Measurements from ENCODE around the gene NEURL3. TPM values are rescaled to one million over a fixed set of nuclear protein-coding genes. Genes with fewer than 3 reads are reported as not detected.

Gene NEURL3
- total and polyA plus RNA-seq, 2 donors (not counting 3 experiments of a cell fraction or from before 2014, with no cell fraction given), result not detected

DNA sequence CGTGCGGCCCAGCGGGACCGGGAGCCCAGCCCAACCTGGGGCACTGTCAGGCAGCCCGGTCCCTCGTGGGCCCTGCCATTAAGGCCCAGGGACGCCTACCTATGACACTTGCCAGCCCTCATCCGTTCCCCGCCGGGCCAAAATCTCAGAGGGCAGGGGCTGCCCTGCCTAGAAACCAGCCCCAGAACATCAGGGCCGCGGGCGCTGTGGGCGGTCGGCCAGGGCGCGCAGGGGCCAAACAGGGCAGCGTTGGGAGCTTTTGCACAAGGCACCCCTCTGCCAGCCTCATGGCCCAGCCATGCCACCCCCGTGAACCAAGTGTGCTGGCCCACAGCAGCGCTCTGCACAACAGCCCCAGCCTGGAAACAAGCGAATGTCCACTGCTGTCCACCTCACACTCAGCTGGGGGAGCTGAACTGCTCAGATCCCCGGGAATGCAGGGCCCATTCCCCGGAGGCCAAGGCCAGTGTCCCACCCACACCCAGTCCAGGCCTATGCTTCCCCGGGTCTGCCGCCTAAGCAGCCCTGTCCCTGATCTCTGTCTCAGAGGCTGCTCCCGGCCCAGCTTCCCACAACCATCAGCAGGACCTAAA lies 3.5 kb upstream of the NEURL3 start:
- intact Hi-C loops (cut with micrococcal nuclease) (loop anchor here (1.0 to 10.0 kb wide), 9 partner anchors 20 to 452 kb away; partner anchors contain the start of genes ASTL, SNRNP200 and STARD7), dilution Hi-C loops (cut with MboI; ENCODE audit: extremely low pct_ligation_motif_present, low sequenced_read_pairs) (no loop called here)
- peak overlapping the region; percentile 44 for H2AFZ ChIP-seq (ENCODE audit: low read depth, low read length)
- peaks cover 2 to 3% of the 10 kb centered on the region in 2 experiments for H3K27me3 ChIP-seq (ENCODE audit: control insufficient read depth in 2 of 2, insufficient read depth in 2 of 2, low read length in 2 of 2)
- H3K9me1 ChIP-seq (replicated peaks; ENCODE audit: control insufficient read depth, extremely low read depth, insufficient read depth, low read length), result no peaks in the 10 kb centered on the region
- no peaks in the 10 kb centered on the region for H3K36me3 ChIP-seq (ENCODE audit: control insufficient read depth in 2 of 2, extremely low read depth in 1 of 2, insufficient read depth in 2 of 2, low read length in 2 of 2)
- no peak overlapping the region for H3K4me3 ChIP-seq (replicated peaks in 1 of 3; ENCODE audit: insufficient read depth in 1 of 3, low read depth in 1 of 3, low read length in 3 of 3)
- no peaks in the 10 kb centered on the region for H4K20me1 ChIP-seq (replicated peaks; ENCODE audit: control insufficient read depth, extremely low read depth, insufficient read depth, low read length)
- no peaks in the 10 kb centered on the region for H3K9me3 ChIP-seq (replicated peaks; ENCODE audit: control insufficient read depth, insufficient read depth, low read length)
- no TSS peak for BruUV-seq (replicated peaks)
- H3K9ac ChIP-seq (replicated peaks; ENCODE audit: extremely low read depth, insufficient read depth, low read length), result no peak overlapping the region
- TF ChIP-seq POLR2AphosphoS5 (IDR thresholded peaks at IDR 0.05; ENCODE audit: insufficient read depth, low read depth, low read length), result no peak
- TF ChIP-seq GATA2 (IDR thresholded peaks at IDR 0.05; ENCODE audit: insufficient read depth, insufficient read length, low read depth, low read length), result no peak
- no peak for TF ChIP-seq POLR2A (IDR thresholded peaks at IDR 0.05; ENCODE audit: low read depth, low read length)
- TF ChIP-seq, protein P1, sequence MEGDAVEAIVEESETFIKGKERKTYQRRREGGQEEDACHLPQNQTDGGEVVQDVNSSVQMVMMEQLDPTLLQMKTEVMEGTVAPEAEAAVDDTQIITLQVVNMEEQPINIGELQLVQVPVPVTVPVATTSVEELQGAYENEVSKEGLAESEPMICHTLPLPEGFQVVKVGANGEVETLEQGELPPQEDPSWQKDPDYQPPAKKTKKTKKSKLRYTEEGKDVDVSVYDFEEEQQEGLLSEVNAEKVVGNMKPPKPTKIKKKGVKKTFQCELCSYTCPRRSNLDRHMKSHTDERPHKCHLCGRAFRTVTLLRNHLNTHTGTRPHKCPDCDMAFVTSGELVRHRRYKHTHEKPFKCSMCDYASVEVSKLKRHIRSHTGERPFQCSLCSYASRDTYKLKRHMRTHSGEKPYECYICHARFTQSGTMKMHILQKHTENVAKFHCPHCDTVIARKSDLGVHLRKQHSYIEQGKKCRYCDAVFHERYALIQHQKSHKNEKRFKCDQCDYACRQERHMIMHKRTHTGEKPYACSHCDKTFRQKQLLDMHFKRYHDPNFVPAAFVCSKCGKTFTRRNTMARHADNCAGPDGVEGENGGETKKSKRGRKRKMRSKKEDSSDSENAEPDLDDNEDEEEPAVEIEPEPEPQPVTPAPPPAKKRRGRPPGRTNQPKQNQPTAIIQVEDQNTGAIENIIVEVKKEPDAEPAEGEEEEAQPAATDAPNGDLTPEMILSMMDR (IDR thresholded peaks at IDR 0.05; ENCODE audit: extremely low read depth in 1 of 2, insufficient read depth in 1 of 2, low read depth in 1 of 2, low read length in 2 of 2), result no peak
- TF ChIP-seq EZH2 (IDR thresholded peaks at IDR 0.05; ENCODE audit: borderline replicate concordance, low read depth, low read length, severe bottlenecking), result no peak
- no peak for TF ChIP-seq JUN (IDR thresholded peaks at IDR 0.05; ENCODE audit: borderline replicate concordance, insufficient read depth, insufficient read length, low read depth)
- no peak for TF ChIP-seq FOS (IDR thresholded peaks at IDR 0.05; ENCODE audit: borderline replicate concordance, insufficient read depth, low read length)
- TF ChIP-seq MYC (IDR thresholded peaks at IDR 0.05; ENCODE audit: low read depth, low read length), result no peak
- TF ChIP-seq, protein P2, sequence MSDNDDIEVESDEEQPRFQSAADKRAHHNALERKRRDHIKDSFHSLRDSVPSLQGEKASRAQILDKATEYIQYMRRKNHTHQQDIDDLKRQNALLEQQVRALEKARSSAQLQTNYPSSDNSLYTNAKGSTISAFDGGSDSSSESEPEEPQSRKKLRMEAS (IDR thresholded peaks at IDR 0.05; ENCODE audit: insufficient read depth, insufficient read length), result no peak
- no peaks in the 10 kb centered on the region for H3K4me1 ChIP-seq (ENCODE audit: control insufficient read depth, extremely low read depth, insufficient read depth, low read length)
- no peaks in the 10 kb centered on the region for H3K79me2 ChIP-seq (ENCODE audit: control insufficient read depth, insufficient read depth, low read length)
- H3K27ac ChIP-seq (ENCODE audit: insufficient read depth, low read depth, low read length), result no peak overlapping the region
- ChIA-PET CTCF (interaction anchor here (0.6 to 11.6 kb wide), 39 partner anchors 9 to 516 kb away, joined by 3 to 451 read pairs (median 4); partner anchors contain the start of genes ITPRIPL1, NCAPH and SNRNP200), POLR2A (no interaction called here)
- FAIRE-seq (no peak), DNase-seq (ENCODE audit: low read depth, low spot score) (no peak)
- H3K4me2 ChIP-seq (ENCODE audit: insufficient read depth, low read length), result no peak overlapping the region

Data from endothelial cell of umbilical vein (primary cell).